Skin of body (tissue), 3 donors: Measurements from ENCODE around the gene NXN. TPM values are rescaled to one million over a fixed set of nuclear protein-coding genes. Genes with fewer than 3 reads are reported as not detected.
"Not testable (repeated sequence)": the region's sequence is repeated elsewhere in the genome, so short reads cannot be mapped to it uniquely, and the experiment has no call there.

ENCODE experiments used
- DNase-seq: peaks from one replicate; lab custom pipeline; 2025; lab: John Stamatoyannopoulos, UW
- small RNA-seq: library from RNA; depleted of rRNA; stranded (forward); fragments of <200 nt; gene quantifications from one replicate; pipeline ENCODE3, GENCODE V24; 2014; ENCODE audit warnings: low replicate concordance
- total RNA-seq: library from RNA; depleted of rRNA; stranded (reverse); fragments of >200 nt; gene quantifications from one replicate; pipeline ENCODE4 v1.2.3, GENCODE V29; 2014

NXN gene
- total RNA-seq, 1 donor from 2014 or later: 52.2 TPM

DNA sequence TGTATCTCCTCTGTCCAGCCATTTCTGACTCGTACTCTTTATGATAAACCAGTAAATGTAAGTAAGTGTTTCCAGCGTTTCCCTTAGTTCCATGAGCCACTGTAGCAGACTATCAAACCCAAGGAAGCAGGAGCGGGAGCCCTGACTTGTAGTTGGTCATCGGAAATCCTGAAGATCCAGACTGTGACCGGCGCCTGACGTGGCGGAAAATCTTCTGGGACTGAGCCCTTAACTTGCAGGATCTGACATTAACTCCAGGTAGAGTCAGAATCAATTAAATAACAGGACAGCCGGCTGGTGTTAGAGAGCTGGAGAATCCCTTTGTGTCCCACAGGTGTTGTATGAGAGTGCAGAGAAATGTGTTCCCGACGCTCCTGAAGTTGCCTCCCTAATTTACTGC is 201.5 kb downstream of the NXN start:
- no peak for DNase-seq

- no peak for DNase-seq
These were observed 205.3 kb downstream of the NXN start for GRCh38 chr17:774313-774584.

GRCh38 chr17:773467-774312 is 205.9 kb downstream of the NXN start:
- DNase-seq: no peak

DNA sequence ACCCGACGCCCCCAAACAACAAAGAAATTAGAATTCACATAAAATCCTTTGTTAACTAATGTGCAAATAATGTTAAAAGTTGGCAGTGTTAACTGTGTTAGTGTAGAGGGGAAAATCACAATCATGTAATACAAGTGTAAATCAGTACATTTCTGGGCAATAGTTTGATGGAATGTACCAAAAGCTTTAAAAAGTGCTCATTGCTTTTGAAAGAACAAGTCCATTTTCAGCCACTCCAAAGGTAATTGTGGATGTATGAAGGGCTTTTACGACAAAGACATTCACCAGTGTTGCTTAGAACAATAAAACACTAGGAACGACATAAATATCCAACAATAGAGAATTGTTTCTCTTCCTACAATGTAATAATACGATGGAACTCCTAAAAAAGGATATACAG is 206.6 kb downstream of the NXN start:
- no peak for DNase-seq

DNA sequence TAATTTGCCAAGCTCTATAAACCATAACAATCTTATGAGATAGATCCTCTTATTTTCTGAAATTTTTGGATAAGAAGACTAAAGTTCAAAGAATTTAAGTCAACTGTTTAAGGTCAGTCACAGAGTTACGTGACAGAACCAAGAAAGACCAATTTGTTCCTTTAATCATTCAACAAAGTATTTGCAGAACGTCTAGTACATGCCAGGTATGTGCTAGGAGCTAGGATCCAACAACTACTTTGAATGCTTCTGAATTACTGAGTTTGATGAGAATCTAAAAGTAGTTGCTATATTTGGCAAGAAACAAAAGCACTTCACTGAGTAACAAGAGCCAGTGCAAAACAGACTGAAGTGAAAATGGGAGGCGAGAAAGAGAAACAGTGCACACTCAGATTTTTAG is 212.5 kb downstream of the NXN start:
- no peak for DNase-seq

- no peak for DNase-seq
These were observed 219.2 kb downstream of the NXN start for GRCh38 chr17:760371-760770.

- DNase-seq: no peak
These were observed 219.6 kb downstream of the NXN start for GRCh38 chr17:759964-760363.

- not testable (repeated sequence) for DNase-seq
These were observed 223.5 kb downstream of the NXN start for GRCh38 chr17:756010-756567.

- DNase-seq: not testable (repeated sequence)
These were observed 224.1 kb downstream of the NXN start for GRCh38 chr17:755319-755961.

DNA sequence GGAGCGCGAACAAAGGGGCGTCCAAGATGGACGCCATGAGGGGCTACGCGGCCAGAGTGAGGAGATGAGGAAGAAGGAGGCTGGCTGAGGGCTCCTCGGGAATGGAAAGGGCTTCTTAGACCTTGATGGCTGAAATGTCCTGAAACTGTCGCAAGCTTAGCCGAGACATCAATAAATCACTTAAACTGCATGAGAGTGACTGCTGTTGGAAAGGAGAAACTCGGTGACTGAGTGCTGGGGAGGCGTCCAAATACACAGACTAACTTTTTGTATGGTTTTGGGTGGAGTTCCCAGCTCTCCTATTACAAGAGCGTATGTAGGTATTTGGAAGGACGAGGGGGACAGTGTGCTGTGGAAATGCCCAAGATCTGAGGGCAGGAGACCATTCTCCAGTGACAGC is 226.2 kb downstream of the NXN start:
- DNase-seq: no peak

DNA sequence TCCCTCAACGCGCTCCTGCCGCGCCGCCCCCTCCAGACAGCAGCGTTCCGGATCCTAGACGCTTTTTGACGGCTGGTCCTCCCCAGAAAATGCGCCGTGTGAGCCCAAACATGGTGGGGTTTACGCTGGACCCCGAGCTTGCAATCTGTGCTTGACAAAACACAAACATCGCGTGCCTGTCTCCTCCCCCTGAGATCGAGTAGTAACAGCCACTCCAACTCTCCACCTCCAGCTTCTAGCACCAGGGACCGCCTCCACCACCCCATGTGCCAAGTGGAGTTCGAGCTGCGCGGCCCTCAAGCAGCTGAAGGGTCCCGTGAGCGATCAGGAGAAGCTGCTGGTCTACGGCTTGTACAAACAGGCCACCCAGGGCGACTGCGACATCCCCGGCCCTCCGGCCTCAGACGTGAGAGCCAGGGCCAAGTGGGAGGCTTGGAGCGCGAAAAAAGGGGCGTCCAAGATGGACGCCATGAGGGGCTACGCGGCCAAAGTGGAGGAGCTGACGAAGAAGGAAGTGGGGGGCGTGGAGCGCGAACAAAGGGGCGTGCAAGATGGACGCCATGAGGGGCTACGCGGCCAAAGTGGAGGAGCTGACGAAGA is 226.9 kb downstream of the NXN start:
- DNase-seq: peak; percentile 58

DNA sequence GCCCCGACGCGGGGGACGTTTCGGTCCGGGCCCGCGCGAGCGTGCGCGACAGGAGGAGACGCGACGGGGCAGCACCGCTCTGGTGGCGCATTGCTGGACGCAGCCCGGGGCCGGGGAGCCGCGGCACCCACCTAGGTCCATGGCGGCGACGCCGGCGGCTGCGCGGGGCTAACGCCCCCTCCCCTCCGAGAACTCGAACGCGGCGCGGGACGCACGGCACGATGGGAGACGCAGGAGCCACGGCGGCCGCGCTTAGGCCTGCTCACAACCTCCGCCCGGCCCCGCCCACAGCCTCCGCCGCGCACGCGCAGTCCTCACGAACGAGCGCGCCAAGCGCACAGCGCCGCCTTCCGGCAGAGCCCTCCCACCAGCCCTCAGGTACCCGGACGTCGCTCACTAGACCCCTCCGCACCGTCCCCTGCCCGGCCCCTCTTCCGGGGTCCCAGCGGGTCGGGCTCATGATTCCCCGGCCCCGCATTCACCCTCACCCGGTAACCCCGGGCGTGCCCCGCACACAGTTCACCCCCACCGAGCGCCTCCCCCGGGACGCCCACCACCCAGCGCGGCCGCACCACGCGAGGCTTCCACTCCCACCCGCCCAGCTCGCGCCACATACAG is 227.5 kb downstream of the NXN start, which contains the start of gene GEMIN4:
Gene GEMIN4, minus strand, starts transcription at position 263 of the 618 bp plus-strand sequence. Its CDS starts 122 bp downstream, at position 141.
- peak; percentile 90 for DNase-seq

DNA sequence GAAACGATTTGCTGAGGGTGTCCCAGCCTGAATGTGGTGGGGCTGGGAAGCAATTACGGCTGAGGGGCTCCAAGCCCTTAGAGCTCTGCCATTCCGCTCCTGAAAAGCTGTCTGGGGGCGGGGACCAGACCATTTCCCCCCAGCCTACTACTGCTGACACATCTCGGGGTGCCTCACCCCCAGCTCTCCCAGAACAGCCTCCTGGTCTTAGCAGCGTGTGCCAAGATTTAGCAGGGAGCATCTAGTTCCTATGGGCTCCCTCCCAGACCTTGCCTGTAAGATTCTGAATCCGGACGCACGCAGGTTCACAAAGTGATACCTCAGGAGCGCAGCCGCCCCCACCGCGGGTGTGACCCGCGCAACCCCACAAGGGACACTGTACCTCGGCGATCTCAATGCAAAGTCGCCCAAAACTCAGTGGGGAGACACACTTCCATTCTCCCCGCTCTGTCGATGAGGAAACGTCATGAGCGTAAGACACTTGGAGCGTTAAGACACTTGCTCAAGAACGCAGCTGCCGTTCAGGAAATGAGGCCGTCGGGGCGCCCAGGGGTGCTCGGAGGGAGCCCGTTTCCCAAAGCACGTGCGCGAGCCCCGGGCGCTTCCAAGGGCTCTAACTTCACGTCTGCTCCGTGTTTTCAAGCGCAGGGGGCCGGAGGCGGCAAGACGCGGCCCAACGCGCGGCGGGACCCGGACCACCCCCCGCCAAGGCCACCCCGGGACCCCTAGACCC is 228.1 kb downstream of the NXN start:
- DNase-seq: no peak

- no peak for DNase-seq
These were observed 229.0 kb downstream of the NXN start for GRCh38 chr17:750431-751037.

GRCh38 chr17:749359-749758 is 230.2 kb downstream of the NXN start:
- DNase-seq: not testable (repeated sequence)

Small RNA genes within 50 kb of the gene (small RNA-seq; reads per million reads assigned to genes)
- gene MIR3183: not detected

Other genes starting within 250 kb of the NXN start
- 16.9 TPM for gene TLCD3A, start 247.2 kb downstream of the NXN start, total RNA-seq
- gene GEMIN4, start 227.5 kb downstream of the NXN start, total RNA-seq: 13.2 TPM
- 40.5 TPM for gene GLOD4, start 197.5 kb downstream of the NXN start, total RNA-seq
- 15.4 TPM for gene MRM3, start 197.4 kb downstream of the NXN start, total RNA-seq
- 9.0 TPM for gene TIMM22, start 17.4 kb upstream of the NXN start, total RNA-seq
- gene ABR, start 200.2 kb upstream of the NXN start, total RNA-seq: 58.1 TPM